HG03103 (cell line): Measurements from ENCODE around the gene UBXN1.
"Not testable (repeated sequence)": the region's sequence is repeated elsewhere in the genome, so short reads cannot be mapped to it uniquely, and the experiment has no call there.

Experiments
- ATAC-seq: cut with Tn5 transposase; IDR thresholded peaks from one replicate; pipeline ENCODE4 v1.9.1; 2021; ENCODE audit warnings: low read depth; ENCODE audit not compliant: unreplicated experiment

Gene UBXN1

DNA sequence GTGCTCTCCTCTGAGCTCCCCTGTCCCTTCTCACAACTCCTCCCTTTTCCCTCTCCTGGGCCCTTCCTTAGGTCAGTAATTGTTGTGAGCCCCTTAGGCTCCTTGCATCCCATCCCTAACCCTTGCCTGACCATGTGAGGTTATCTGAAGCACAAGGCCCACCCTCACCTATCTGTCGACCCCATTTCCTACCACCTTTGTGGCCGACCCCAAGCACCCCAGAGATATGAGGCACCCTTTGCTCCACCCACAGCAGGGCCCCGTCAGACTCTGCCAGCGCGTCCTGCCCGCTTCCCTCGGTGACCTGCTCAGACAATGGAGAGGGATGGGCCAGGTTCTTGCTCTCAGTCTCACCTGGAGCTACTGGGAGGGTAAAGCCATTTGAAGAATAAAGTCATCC, 29.9 kb upstream of the UBXN1 start:
- no peak for ATAC-seq

DNA sequence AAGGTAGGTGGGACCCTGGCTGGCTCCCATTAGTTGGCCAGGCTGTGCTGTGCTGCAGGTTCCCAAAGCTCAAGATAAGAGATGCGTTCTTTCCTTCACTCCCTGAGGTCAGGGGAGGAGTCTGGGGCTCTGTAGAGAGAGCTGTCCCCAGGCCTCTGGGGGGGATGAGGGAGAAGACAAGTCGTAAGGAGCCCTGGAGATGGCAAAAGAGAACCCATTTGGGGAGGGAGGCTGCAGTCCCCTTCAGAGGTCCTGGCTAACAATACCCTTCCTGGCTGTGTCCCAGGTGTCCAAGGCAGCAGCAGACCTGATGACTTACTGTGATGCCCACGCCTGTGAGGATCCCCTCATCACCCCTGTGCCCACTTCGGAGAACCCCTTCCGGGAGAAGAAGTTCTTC, 29.5 kb upstream of the UBXN1 start:
- no peak for ATAC-seq

DNA sequence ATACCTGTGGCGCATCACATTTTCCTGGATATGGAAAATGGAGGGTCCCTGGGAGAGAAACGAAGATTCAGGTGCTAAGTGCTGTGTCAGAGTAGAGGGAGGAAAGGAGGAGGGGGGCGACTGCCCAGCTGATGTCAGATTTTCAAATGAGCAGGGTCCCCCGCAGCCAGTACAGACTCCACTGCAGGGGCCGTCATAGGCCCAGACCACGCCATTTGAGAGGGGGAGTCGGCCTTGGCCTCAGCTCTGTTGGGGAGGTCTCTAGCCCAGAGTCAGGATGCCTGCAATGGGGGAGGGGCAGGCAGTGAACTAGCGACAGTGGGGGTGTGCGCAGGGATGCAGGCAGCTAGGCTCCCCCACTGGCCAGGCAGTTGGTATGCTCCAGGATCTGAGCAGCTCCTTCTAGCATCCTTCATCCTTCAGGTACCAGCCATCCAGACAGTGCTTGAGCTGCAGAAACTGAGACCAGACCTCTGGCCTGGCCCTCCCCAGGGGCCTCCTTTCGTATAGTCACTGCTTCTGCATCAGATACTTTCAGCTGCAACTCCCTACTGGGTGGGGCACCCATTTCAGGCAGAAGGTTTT, 28.5 kb upstream of the UBXN1 start, which contains the start of the genes BSCL2 and GNG3:
TSS of gene BSCL2 (minus strand) at position 148 of the 585 bp plus-strand sequence. CDS start 229 bp downstream, outside the sequence.
TSS of gene GNG3 (plus strand) at position 400 of the 585 bp plus-strand sequence. CDS start 620 bp downstream, outside the sequence.
- ATAC-seq = no peak

DNA sequence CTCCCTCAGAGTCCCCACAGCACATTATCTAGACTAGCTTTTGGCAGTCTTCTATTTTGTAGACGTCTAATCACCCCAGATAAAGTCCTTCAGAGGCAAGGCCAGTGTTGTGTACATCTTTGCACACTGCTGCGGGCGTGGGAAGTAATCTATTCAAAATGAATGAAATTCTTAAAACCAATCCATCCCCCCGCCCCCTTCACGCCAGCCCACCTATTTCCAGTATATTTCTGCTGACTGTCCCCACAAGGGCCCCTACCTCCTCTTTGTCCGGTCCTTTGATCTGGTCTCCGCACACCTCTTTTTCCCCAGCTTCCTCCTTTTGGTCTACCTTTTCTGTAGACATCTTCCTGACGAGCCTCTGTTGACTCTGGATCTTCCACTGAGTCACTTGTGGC, 28.0 kb upstream of the UBXN1 start:
- ATAC-seq = no peak

DNA sequence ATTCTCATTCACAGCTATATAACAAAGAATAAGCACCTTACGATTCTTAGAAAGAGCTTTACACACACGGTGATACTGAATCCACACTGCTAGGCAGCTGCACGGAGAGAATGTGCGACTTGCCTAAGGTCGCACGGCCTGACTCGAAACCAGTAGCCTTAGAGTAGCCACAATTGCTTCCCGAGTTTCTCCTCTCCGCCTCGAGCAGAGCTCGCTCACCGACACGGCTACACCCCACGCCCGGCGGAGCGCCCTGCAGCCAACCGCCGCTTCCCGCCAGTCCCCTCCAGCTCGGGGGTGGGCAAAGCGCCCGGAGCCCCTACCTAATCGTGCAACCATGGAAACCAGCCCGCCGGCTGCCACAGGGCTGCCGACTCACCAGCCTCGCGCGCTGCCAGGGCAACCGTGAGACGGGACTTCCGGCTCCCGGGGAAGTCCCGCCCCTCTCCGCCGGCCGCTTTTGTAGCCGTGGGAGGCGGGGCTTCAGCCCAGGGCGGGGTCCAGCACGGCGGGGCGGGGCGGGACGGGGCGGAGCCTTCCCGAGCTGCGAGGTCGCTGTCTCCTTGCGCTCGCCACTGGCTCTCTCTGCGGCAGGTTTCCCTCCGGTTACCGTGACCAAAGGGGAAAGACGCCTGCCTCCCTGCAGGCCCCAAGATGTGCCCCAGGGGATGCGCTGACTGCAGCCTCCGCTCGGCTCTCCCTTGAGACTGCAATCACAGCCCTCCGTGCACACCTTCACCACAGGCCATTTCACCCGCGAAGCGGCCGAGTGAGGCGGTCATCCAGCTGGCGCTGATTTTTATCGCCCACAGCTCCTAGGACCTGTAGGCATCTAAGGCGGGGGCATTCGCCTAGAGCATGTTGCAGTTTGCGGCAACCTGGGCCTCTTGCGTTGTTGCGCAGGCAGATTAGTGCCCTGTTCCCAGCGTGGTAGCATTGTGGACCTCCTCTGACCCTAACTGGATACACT, 27.3 kb upstream of the UBXN1 start:
- ATAC-seq = peak; percentile 56

DNA sequence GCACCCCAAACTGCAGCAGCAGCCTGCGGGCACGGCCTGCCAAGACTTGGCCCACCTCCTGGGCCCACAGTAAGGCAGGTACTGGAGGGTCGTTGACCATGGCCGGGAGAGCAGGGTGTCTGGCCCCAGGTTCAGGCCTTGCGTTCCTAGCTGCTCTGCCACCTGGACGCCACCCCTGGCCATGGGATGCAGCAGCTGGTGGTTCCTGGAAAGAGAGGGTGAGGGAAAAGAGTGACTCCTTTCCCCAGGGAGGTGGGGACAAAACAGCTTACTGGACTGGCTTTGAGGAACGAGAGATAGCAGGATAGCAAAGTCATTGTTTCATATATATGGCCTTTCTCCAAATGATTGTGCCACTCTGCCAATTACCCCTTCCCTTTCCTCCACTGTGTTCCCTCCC, 26.5 kb upstream of the UBXN1 start:
- no peak for ATAC-seq

DNA sequence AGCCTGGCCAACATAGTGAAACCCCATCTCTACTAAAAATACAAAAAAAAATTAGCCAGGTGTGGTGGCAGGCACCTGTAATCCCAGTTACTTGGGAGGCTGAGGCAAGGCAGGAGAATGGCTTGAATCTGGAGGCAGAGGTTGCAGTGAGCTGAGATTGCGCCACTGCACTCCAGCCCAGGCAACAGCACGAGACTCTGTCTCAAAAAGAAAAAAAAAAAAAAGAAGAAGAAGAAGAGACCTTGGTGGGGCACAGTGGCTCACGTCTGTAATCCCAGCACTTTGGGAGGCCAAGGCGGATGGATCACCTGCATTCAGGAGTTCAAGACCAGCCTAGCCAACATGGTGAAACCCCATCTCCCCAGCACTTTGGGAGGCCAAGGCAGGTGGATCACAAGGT, 25.0 kb upstream of the UBXN1 start:
- ATAC-seq = not testable (repeated sequence)

DNA sequence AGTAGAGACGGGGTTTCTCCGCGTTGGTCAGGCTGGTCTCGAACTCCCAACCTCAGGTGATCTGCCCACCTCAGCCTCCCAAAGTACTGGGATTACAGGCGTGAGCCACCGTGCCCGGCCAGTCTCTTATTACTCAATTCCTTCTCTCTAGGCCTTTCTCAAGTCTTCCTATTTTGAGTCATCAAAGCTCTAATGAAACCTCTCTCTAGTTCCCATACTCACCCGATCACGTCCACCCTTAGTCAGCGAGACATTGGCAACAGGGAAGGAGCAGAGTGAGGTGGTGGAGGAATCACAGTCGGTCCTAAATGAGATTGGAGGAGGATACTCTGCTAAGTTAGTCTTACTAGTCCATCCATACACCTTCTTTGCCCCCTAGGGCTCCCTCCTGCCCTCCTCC, 23.4 kb upstream of the UBXN1 start:
- ATAC-seq = no peak

DNA sequence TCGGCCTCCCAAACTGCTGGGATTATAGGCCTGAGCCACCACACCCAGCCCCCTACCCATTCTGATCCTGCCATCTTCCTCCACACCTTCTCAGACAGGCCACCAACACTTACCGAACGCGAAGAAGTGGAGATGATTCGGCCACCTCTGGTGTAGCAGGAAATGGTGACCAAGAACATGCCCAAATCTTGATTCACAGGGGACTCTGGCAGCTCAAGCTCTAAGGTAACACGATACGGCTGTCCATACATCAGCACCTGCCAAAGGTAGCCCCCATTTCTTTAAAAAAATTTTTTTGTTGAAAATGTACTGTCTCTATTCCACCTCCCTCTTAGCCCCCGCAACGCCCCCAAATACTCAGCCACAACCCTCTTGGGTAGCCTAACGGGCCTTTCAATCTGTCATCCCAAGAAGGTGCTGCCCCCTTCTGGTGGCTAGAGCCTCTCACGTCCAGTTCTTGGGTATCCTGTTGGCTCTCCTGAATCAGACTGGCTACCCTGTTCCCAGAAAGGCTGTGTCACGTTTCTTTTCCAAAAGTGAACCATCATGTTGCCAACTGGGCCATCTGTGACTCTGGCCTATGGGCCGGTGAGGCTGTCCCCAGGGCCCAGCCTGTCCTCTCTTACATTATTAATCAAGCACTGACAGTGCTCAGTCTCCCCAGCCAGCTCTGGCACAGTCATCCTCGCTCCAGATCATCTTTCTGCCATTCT, 15.7 kb upstream of the UBXN1 start:
- ATAC-seq = no peak

DNA sequence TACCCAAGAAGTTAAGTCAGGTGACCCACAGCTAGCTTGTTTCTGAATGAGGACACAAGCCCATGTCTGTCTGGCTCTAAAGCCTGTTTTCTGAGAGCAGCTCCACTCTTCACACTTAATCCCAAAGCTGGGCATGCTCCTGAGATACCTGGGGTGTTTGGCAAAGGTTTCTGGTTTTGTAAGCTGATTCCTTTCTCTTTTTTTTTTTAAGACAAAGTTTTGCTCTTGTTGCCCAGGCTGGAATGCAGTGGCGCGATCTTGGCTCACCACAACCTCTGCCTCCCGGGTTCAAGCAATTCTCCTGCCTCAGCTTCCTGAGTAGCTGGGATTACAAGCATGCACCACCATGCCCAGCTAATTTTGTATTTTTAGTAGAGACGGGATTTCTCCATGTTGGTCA, 14.8 kb upstream of the UBXN1 start:
- not testable (repeated sequence) for ATAC-seq

DNA sequence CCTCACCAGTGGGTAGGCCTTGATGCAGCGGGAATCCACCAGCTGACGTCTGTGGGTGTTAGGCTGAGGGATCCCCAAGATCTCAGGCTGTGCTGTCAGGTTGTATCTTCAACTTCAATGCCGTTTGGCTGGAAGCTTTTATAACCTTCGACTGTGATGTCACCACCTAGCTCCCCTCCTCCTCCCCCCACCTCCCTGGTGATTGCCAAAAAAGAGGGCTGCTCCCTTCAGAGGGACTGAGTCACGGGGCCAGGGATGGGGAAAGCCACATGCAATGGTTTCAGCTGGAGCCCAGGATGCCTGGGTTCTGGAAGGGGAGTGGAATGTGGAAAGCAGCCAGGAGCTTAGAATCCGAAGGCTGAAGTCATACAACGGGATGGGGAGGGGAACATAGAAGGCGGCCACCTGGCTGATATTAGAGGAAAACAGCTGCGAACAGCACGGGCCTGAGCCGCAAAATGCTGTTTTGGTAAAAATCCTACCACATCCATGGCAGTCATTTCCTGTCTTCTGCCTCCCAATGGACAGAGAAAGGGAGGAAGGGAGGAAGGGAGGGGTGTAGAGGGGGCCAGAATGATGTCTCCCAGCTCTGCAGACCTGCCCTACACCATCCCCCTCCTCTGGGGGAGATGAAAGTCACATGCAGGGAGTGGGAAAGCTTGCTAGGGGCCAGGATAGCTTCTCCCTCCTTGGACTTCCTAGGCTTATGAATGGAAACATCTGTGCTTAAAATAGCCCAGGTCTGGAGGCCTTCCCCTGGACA, 10.7 kb upstream of the UBXN1 start, which contains the start of gene LRRN4CL:
TSS of gene LRRN4CL (minus strand) at position 110 of the 763 bp plus-strand sequence. CDS start 1,022 bp downstream, outside the sequence.
- no peak for ATAC-seq

DNA sequence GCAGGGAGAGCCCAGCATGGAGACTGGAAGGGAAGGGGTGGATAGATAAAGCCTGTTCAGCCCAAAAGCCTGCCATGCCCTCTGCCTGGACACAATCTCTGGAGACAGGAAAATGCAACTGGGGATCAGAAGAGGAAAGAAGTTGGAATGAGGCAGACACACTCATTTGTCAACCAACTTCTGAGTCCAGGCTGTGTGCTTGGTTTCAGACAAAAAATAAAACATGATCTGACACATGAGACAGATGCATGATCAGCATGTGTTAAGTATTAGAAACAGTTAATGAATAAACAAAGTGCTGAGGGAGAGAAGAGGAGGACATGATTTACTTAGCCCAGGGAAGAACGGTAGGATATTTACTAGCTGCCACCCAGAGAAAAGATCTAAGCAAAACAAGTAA, 9.6 kb upstream of the UBXN1 start:
- no peak for ATAC-seq

DNA sequence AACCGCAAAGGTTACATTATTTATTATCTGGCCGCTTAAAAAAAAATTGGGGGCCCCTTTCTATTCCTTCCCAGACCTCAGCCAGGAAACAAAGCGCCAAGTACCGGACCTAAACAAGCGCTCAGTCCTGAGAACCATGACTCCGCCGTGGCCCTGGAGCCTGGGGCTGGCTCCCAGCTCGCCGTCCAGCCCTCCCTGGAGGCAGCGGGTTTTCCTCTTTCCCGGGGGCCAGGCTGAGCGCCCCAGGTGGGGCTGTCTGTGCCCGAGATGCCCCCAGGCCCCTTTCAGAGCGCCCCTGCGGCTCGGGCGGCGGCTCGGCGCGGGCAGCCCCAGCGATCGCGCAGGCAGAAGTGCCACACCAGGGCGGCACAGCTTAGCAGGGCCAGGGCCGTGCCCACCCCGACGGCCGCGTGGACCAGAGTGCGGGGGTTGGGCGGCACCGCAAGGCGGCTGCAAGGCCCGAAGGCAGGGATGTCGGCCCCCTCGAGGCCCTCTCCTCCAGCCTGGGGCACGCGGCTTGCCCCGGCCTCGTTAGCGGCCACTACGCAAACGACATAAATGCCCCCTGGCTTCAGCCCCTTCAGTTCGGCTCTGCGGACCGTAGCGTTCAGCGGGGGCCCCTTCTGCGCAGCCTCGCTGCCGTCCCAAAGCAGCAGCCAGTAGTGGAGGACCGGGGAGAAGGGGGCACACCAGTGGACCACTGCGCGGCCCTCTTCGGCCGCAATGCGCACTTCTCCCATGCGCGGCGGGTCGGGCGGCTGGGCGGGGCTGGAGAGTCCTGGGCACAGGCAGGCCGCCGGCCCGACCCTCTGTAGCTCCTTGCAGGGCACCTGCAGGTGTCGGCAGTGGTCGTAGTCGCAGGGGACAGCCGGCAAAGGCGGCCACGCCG, 8.9 kb upstream of the UBXN1 start:
- no peak for ATAC-seq

DNA sequence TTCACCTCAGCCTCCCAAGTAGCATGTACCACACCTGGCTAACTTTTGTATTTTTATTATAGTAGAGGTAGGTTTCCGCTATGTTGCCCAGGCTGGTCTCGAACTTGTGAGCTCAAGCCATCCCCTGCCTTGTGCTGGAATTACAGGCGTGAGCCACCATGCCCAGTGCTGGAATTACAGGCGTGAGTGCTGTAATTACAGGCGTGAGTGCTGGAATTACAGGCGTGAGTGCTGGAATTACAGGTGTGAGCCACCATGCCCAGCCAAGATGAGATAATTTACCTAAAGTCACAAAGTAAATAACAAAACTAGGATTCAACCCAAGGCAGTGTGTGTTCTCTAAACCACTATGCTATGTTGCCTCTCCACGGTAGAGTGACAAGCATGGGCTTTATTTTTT, 3.6 kb upstream of the UBXN1 start:
- ATAC-seq = no peak

DNA sequence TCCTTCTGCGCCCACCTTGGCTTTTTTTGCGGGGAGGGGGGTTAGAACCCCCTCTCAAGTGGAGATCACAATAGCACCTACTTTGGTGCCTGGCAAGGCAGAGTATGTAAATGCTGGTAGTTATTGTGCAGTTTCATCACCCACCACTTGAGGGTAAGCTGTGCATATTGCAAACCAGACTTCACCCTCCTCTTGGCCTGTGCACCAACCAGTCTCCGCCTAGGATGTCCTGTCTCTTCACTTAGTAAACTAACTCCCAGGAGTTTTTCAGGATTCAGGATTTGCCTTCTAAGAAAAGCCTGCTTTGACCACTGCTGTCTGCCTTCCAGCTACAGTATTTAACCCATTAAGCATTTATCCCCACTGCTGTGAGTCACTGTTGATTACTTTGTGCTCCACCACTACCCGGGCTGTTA, 2.0 kb upstream of the UBXN1 start:
- no peak for ATAC-seq

DNA sequence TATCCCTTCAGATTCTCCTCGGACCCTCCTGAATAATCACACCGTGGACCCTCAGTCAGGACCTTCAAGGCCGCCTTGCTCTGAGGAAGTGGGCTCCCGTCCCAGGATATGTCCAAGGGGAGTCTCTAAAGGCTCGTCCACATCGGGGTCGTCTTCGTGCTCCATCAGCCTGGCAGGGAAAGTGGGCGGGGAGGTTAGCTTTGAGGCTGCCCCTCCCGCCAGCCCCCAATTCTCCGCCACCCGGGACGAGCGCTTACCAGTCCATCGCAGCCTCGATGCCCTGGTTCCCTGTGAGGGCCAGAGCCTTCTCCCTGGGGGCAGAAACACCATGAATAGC, 472 bp downstream of the UBXN1 start:
- no peak for ATAC-seq

DNA sequence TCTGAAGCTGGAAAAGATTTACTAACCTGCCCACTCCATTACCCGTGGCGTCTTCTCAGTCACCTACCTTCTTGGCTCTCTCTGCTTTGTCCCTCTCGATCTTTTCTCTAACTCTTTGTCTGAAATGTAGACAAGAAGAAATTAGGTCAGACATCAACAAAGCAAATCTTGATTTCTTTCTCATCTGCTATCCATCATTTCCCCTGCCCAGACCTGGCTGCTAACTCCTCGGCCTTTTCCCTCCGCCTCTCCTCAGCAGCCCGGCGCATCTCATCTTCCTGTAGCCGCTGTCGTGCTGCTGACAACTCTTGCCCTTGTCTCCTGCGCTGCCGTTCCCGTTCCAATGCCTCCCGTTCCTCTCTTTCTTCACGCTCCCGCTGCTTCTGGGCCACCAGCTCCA, 1.2 kb downstream of the UBXN1 start:
- ATAC-seq = no peak

DNA sequence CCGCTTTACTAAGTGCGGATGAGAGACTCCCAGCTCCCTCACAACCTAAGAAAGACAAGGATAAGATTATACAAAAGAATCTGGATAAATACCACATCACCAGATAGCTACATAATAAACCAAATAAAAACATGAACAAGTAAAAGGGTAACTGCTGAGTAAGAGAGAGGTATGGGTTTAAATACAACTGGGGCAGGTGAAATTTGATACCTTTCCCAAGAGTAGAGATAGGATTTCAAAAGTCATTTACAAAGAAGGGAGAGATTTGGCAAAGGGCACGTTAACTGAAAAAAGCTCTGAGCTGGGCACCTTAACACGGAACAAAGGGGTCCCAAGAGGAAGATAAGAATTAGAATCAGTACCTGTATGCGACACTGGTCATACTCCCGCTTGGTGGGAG, 1.7 kb downstream of the UBXN1 start:
- no peak for ATAC-seq

DNA sequence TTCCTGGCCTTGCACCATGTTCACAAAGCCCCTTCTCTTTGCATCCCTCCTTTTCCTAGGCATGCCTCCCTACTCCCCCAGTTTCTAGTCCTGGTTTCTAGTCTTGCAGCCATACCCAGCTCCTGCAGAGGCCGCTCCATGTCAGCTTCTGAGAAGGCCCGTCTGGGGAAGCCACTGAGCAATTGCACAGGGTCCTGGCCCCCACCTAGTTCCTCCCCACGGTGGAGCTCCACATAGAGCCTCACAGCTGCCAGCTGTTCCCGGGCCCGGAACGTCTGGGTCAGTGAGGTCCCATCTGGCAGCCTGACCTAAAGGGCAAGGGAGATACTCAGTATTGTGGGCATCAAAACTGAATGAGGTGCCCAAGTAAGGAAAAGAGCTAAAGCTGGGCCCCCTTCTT, 2.2 kb downstream of the UBXN1 start:
- no peak for ATAC-seq
